ENCODE data around the gene PRRT3.

PRRT3 gene

DNA sequence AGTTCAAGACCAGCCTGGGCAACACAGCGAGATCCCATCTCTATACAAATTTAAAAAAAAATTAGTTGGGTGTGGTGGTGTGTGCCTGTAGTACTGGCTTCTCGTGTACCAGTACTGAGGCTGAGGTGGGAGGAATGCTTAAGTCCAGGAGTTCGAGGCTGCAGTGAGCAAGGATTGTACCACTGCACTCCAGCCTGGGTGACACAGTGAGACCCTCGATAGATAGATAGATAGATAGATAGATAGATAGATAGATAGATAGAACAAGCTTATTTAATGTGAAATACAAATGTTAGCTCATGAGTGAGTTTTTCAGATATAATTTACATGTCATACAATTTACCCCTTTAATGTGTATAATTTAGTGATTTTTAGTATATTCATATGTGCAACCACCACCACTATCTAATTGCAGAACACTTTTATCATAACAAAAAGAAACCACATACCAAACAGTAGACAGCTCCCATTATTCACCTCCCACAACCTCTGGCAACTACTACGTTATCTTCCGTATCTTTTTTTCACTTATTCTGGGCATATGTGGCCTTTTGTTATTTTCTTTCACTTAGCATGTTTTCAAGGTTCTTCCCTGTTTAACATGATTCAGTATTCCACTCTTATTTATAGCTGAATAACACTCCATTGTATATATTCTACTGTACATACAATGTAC is 13.1 kb upstream of the PRRT3 start:
- Histone ChIP-seq H2BK120ac (ENCODE audit: low read depth, low read length) (no peak overlapping the region), H3K79me2 (ENCODE audit: control insufficient read depth, insufficient read depth, low read length) (no peaks in the 10 kb centered on the region), H3K36me3 (ENCODE audit: control insufficient read depth, insufficient read depth, low read length) (peaks cover 7% of the 10 kb centered on the region), H3K56ac (ENCODE audit: low read length) (no peak overlapping the region), H2AK5ac (ENCODE audit: low read length) (no peak overlapping the region), H3K18ac (ENCODE audit: low read length) (no peak overlapping the region), H3K4me1 (ENCODE audit: control insufficient read depth, low read depth, low read length) (no peaks in the 10 kb centered on the region), H3K9ac (ENCODE audit: low read length) (no peak overlapping the region), H3K79me1 (ENCODE audit: low read length) (no peaks in the 10 kb centered on the region), H3K23ac (ENCODE audit: low read length) (no peak overlapping the region), H2BK15ac (replicated peaks; ENCODE audit: low read depth) (no peak overlapping the region), H4K8ac (ENCODE audit: low read depth, low read length) (no peak overlapping the region), H3K27me3 (ENCODE audit: insufficient read depth, low read length, poor library complexity) (no peaks in the 10 kb centered on the region), H3K27ac (ENCODE audit: low read depth, low read length) (no peak overlapping the region), H3K4me3 (ENCODE audit: low read length) (no peak overlapping the region), H3K4ac (ENCODE audit: low read depth, low read length) (no peak overlapping the region), H4K5ac (ENCODE audit: low read length) (no peak overlapping the region), H2BK5ac (ENCODE audit: low read length) (no peak overlapping the region), H3K4me2 (ENCODE audit: low read length) (no peak overlapping the region)
- no peak for DNase-seq
- no CpG with 5 or more reads among the region's 6 CpGs for WGBS (ENCODE audit: extremely low coverage, insufficient coverage, low lambda C conversion rate)

DNA sequence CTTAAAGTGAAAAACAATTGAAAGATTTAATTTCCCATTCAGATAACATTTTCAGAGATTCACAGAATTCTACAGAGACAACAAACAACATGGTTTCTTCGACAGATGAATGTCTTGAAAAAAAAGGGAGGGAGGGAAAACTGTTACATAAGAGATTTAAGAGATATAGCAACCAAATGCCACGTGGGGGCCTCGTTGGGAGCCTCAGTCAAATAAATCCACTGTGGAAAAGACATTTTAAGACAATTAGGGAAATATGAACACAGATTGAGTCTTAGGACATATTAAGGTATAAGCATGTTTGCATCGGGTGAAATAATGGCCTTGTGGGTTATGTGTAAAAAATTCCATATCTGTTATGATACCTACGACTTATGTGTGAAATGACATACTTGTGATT is 5.0 kb upstream of the PRRT3 start:
- H2BK15ac ChIP-seq (replicated peaks; ENCODE audit: low read depth) = no peak overlapping the region
- H3K4me1 ChIP-seq (ENCODE audit: control insufficient read depth, low read depth, low read length) = no peaks in the 10 kb centered on the region
- H2BK5ac ChIP-seq (ENCODE audit: low read length) = no peak overlapping the region
- H3K23ac ChIP-seq (ENCODE audit: low read length) = no peak overlapping the region
- no peak overlapping the region for H3K56ac ChIP-seq (ENCODE audit: low read length)
- H3K79me2 ChIP-seq (ENCODE audit: control insufficient read depth, insufficient read depth, low read length) = no peaks in the 10 kb centered on the region
- no peak overlapping the region for H3K4me2 ChIP-seq (ENCODE audit: low read length)
- H3K18ac ChIP-seq (ENCODE audit: low read length) = no peak overlapping the region
- WGBS (ENCODE audit: extremely low coverage, insufficient coverage, low lambda C conversion rate) = no CpG with 5 or more reads among the region's 5 CpGs
- no peak overlapping the region for H3K9ac ChIP-seq (ENCODE audit: low read length)
- H4K8ac ChIP-seq (ENCODE audit: low read depth, low read length) = no peak overlapping the region
- no peak overlapping the region for H2BK120ac ChIP-seq (ENCODE audit: low read depth, low read length)
- no peak overlapping the region for H3K4me3 ChIP-seq (ENCODE audit: low read length)
- no peaks in the 10 kb centered on the region for H3K27me3 ChIP-seq (ENCODE audit: insufficient read depth, low read length, poor library complexity)
- DNase-seq = no peak
- no peaks in the 10 kb centered on the region for H3K79me1 ChIP-seq (ENCODE audit: low read length)
- H3K27ac ChIP-seq (ENCODE audit: low read depth, low read length) = no peak overlapping the region
- no peak overlapping the region for H2AK5ac ChIP-seq (ENCODE audit: low read length)
- no peak overlapping the region for H3K4ac ChIP-seq (ENCODE audit: low read depth, low read length)
- H4K5ac ChIP-seq (ENCODE audit: low read length) = no peak overlapping the region
- H3K36me3 ChIP-seq (ENCODE audit: control insufficient read depth, insufficient read depth, low read length) = no peaks in the 10 kb centered on the region

DNA sequence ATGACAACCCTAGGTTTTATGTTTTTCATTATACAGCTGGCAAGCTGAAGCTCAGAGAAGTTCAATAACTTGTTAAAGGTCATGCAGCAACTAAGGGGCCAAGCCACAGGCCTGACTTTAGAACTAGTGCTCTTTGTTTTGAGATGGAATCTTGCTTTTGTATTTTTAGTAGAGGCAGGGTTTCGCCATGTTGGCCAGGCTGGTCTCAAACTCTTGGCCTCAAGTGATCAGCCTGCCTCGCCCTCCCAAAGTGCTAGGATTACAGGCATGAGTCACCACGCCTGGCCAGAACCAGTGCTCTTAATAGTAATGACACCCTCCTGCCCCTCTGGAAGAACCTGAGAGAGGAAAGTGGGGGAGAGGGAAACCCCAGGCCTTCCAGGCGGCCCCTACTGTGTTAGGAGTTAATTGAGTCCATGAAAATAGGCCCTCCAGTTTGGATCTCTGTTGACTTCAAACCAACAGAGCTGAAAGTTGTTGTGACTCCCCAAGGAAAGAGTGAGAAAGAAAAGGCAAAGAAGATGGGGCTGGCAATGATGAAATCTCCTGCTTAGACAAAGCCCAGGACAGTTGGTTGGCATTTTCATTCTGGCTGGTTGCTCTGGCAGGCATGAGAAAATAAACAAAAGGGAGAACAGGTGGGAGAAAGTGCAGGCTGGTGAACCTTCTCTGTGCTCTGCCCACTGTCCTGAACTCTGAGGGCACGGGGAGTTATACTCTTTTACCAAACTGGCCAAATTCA is 3.6 kb upstream of the PRRT3 start:
- no peak for DNase-seq

DNA sequence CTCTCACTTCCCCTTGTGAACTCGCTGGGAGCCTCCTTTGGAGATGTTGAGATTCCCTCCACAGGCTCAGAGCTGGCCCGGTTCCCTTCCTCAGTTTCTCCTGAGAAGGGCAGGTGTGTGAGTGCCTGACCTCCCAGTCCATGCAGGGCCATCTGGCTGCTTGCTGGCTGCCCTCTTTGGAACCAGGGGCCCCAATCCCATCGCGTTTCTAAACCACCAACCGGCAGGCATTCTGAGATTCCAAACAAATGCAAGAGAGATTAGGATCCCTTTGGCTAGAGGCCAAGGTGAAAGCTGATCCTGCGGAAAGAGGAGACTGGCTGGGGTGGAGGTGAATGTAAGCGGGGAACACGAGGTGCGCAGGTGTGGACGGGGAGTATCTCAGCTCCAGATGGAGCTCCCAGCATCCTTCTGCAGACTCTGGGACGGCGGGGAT is 2.9 kb upstream of the PRRT3 start:
- Histone ChIP-seq H3K18ac (ENCODE audit: low read length) (no peak overlapping the region), H4K5ac (ENCODE audit: low read length) (no peak overlapping the region), H3K36me3 (ENCODE audit: control insufficient read depth, insufficient read depth, low read length) (no peaks in the 10 kb centered on the region), H3K4ac (ENCODE audit: low read depth, low read length) (no peak overlapping the region), H2BK15ac (replicated peaks; ENCODE audit: low read depth) (no peak overlapping the region), H3K4me2 (ENCODE audit: low read length) (no peak overlapping the region), H3K23ac (ENCODE audit: low read length) (no peak overlapping the region), H3K4me3 (ENCODE audit: low read length) (no peak overlapping the region), H3K56ac (ENCODE audit: low read length) (no peak overlapping the region), H2BK5ac (ENCODE audit: low read length) (no peak overlapping the region), H3K79me1 (ENCODE audit: low read length) (no peaks in the 10 kb centered on the region), H2AK5ac (ENCODE audit: low read length) (no peak overlapping the region), H3K9ac (ENCODE audit: low read length) (no peak overlapping the region), H4K8ac (ENCODE audit: low read depth, low read length) (no peak overlapping the region), H3K27ac (ENCODE audit: low read depth, low read length) (no peak overlapping the region), H2BK120ac (ENCODE audit: low read depth, low read length) (no peak overlapping the region), H3K27me3 (ENCODE audit: insufficient read depth, low read length, poor library complexity) (no peaks in the 10 kb centered on the region), H3K79me2 (ENCODE audit: control insufficient read depth, insufficient read depth, low read length) (no peaks in the 10 kb centered on the region), H3K4me1 (ENCODE audit: control insufficient read depth, low read depth, low read length) (no peaks in the 10 kb centered on the region)
- no CpG with 5 or more reads among the region's 12 CpGs for WGBS (ENCODE audit: extremely low coverage, insufficient coverage, low lambda C conversion rate)
- DNase-seq = peak; percentile 46

More for the DNA sequence above, 3.6 kb upstream of the PRRT3 start:
- no peak overlapping the region for H3K4ac ChIP-seq (ENCODE audit: low read depth, low read length)
- H3K4me3 ChIP-seq (ENCODE audit: low read length) = no peak overlapping the region
- no peak overlapping the region for H4K5ac ChIP-seq (ENCODE audit: low read length)
- H3K4me1 ChIP-seq (ENCODE audit: control insufficient read depth, low read depth, low read length) = no peaks in the 10 kb centered on the region
- H3K36me3 ChIP-seq (ENCODE audit: control insufficient read depth, insufficient read depth, low read length) = no peaks in the 10 kb centered on the region
- WGBS (ENCODE audit: extremely low coverage, insufficient coverage, low lambda C conversion rate) = no CpG with 5 or more reads among the region's 5 CpGs
- H3K27ac ChIP-seq (ENCODE audit: low read depth, low read length) = no peak overlapping the region
- H3K56ac ChIP-seq (ENCODE audit: low read length) = no peak overlapping the region
- no peaks in the 10 kb centered on the region for H3K79me1 ChIP-seq (ENCODE audit: low read length)
- H3K23ac ChIP-seq (ENCODE audit: low read length) = no peak overlapping the region
- H3K79me2 ChIP-seq (ENCODE audit: control insufficient read depth, insufficient read depth, low read length) = no peaks in the 10 kb centered on the region
- H4K8ac ChIP-seq (ENCODE audit: low read depth, low read length) = no peak overlapping the region
- H3K18ac ChIP-seq (ENCODE audit: low read length) = no peak overlapping the region
- H2BK15ac ChIP-seq (replicated peaks; ENCODE audit: low read depth) = no peak overlapping the region
- no peaks in the 10 kb centered on the region for H3K27me3 ChIP-seq (ENCODE audit: insufficient read depth, low read length, poor library complexity)
- no peak overlapping the region for H2AK5ac ChIP-seq (ENCODE audit: low read length)
- no peak overlapping the region for H3K4me2 ChIP-seq (ENCODE audit: low read length)
- H3K9ac ChIP-seq (ENCODE audit: low read length) = no peak overlapping the region
- no peak overlapping the region for H2BK120ac ChIP-seq (ENCODE audit: low read depth, low read length)
- no peak overlapping the region for H2BK5ac ChIP-seq (ENCODE audit: low read length)

DNA sequence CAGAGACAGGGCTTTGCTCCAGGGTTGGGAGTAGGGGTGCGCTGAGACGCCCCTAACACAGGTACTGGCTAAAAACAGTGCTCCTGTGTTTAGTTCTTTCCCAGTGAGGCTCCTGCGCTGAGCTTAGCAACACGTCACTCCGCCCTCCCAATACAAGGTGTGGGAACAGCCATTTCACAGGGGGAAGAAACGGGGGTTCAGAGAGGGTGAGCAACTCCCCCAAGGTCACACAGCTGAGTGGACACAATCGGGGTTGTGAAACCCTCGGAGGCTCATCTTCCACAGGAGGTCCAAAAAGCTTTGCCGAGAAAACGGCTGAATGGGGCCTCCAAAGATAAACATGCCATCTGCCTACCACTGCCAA is 628 bp downstream of the PRRT3 start:
- Histone ChIP-seq H4K8ac (ENCODE audit: low read depth, low read length) (no peak overlapping the region), H2BK15ac (replicated peaks; ENCODE audit: low read depth) (no peak overlapping the region), H3K36me3 (ENCODE audit: control insufficient read depth, insufficient read depth, low read length) (no peaks in the 10 kb centered on the region), H3K79me2 (ENCODE audit: control insufficient read depth, insufficient read depth, low read length) (no peaks in the 10 kb centered on the region), H3K27ac (ENCODE audit: low read depth, low read length) (no peak overlapping the region), H2BK120ac (ENCODE audit: low read depth, low read length) (no peak overlapping the region), H3K9ac (ENCODE audit: low read length) (peak overlapping the region; percentile 55), H4K5ac (ENCODE audit: low read length) (no peak overlapping the region), H2BK5ac (ENCODE audit: low read length) (no peak overlapping the region), H3K18ac (ENCODE audit: low read length) (no peak overlapping the region), H2AK5ac (ENCODE audit: low read length) (no peak overlapping the region), H3K4ac (ENCODE audit: low read depth, low read length) (no peak overlapping the region), H3K23ac (ENCODE audit: low read length) (no peak overlapping the region), H3K56ac (ENCODE audit: low read length) (peak overlapping the region; percentile 77), H3K27me3 (ENCODE audit: insufficient read depth, low read length, poor library complexity) (no peaks in the 10 kb centered on the region), H3K79me1 (ENCODE audit: low read length) (no peaks in the 10 kb centered on the region), H3K4me3 (ENCODE audit: low read length) (no peak overlapping the region), H3K4me2 (ENCODE audit: low read length) (peak overlapping the region; percentile 53), H3K4me1 (ENCODE audit: control insufficient read depth, low read depth, low read length) (no peaks in the 10 kb centered on the region)
- no CpG with 5 or more reads among the region's 10 CpGs for WGBS (ENCODE audit: extremely low coverage, insufficient coverage, low lambda C conversion rate)
- no peak for DNase-seq
